Liver (tissue), 9 donors: ENCODE data around the gene ADGRG3. TPM values are rescaled to one million over a fixed set of nuclear protein-coding genes. Genes with fewer than 3 reads are reported as not detected.

Source experiments
- DNase-seq: peaks from one replicate; pipeline ENCODE4 v3.0.0-alpha.2; 2017; ENCODE audit warnings: low spot score
- H3K27ac ChIP-seq, 2 donors: one replicate each; pipeline ENCODE4 v1.7.0; 2013; ENCODE audit warnings: inconsistent platforms in 2 of 2, low read length in 2 of 2, control low read depth in 1 of 2, low read depth in 1 of 2, mild to moderate bottlenecking in 1 of 2
- H3K27me3 ChIP-seq, 4 donors: one replicate each; pipeline versions ENCODE4 v1.6.1 to v1.7.0; 2013; ENCODE audit warnings: low read length in 3 of 4, inconsistent platforms in 1 of 4, mild to moderate bottlenecking in 1 of 4, moderate library complexity in 1 of 4; ENCODE audit not compliant: control insufficient read depth in 4 of 4, insufficient read depth in 4 of 4
- H3K36me3 ChIP-seq, 4 donors: one replicate each; pipeline versions ENCODE4 v1.6.1 to v1.7.0; 2013; ENCODE audit warnings: low read length in 3 of 4, mild to moderate bottlenecking in 3 of 4, low read depth in 1 of 4, moderate library complexity in 1 of 4; ENCODE audit not compliant: control insufficient read depth in 4 of 4, insufficient read depth in 3 of 4
- H3K4me1 ChIP-seq, 4 donors: one replicate each; pipeline versions ENCODE4 v1.6.1 to v1.7.0; 2013; ENCODE audit warnings: low read length in 3 of 4, mild to moderate bottlenecking in 3 of 4, moderate library complexity in 1 of 4; ENCODE audit not compliant: control insufficient read depth in 4 of 4, insufficient read depth in 4 of 4
- H3K4me3 ChIP-seq, 3 donors: one replicate each; pipeline versions ENCODE4 v1.6.1 to v1.7.0; 2013; ENCODE audit warnings: low read length in 3 of 3, control low read depth in 1 of 3, low read depth in 1 of 3, mild to moderate bottlenecking in 1 of 3
- H3K9ac ChIP-seq, 2 donors: one replicate each; pipeline ENCODE4 v1.7.0; 2013; ENCODE audit warnings: low read length in 2 of 2, mild to moderate bottlenecking in 2 of 2, moderate library complexity in 2 of 2, control low read depth in 1 of 2, low read depth in 1 of 2
- H3K9me3 ChIP-seq, 4 donors: one replicate each; pipeline versions ENCODE4 v1.6.1 to v1.7.0; 2013; ENCODE audit warnings: low read length in 3 of 4; ENCODE audit not compliant: control insufficient read depth in 4 of 4
- EGR1 ChIP-seq, 2 donors: IDR thresholded peaks; 2 replicates each; pipeline ENCODE4 v1.6.1; 2016 to 2018; ENCODE audit warnings: antibody characterized with exemption in 2 of 2, low read depth in 2 of 2
- FOXA1 ChIP-seq: IDR thresholded peaks from 2 replicates; pipeline ENCODE4 v1.6.1; 2016; ENCODE audit warnings: antibody characterized with exemption
- FOXA2 ChIP-seq: IDR thresholded peaks from 2 replicates; pipeline ENCODE4 v1.6.1; 2016; ENCODE audit warnings: antibody characterized with exemption
- GABPA ChIP-seq, 2 donors: IDR thresholded peaks in 1 of 2; conservative IDR thresholded peaks in 1 of 2; 2 replicates each; pipeline ENCODE4 v1.6.1; 2016; ENCODE audit warnings: antibody characterized with exemption in 2 of 2, mild to moderate bottlenecking in 1 of 2, moderate library complexity in 1 of 2
- HNF4G ChIP-seq: IDR thresholded peaks from 2 replicates; pipeline ENCODE4 v1.6.1; 2016; ENCODE audit warnings: antibody characterized with exemption
- JUND ChIP-seq, 2 donors: IDR thresholded peaks; 2 replicates each; pipeline ENCODE4 v1.6.1; 2016; ENCODE audit warnings: antibody characterized with exemption in 2 of 2
- NR2F2 ChIP-seq: IDR thresholded peaks from 2 replicates; pipeline ENCODE4 v1.6.1; 2016; ENCODE audit warnings: antibody characterized with exemption
- RAD21 ChIP-seq, 2 donors: IDR thresholded peaks; 2 replicates each; pipeline ENCODE4 v1.6.1; 2016; ENCODE audit warnings: antibody characterized with exemption in 2 of 2, mild to moderate bottlenecking in 2 of 2
- SP1 ChIP-seq: IDR thresholded peaks from 2 replicates; pipeline ENCODE4 v1.6.1; 2018; ENCODE audit warnings: antibody characterized with exemption, mild to moderate bottlenecking
- TAF1 ChIP-seq: conservative IDR thresholded peaks from 2 replicates; pipeline ENCODE4 v1.6.1; 2016; ENCODE audit warnings: antibody characterized with exemption, mild to moderate bottlenecking
- YY1 ChIP-seq: IDR thresholded peaks from 2 replicates; pipeline ENCODE4 v1.6.1; 2016; ENCODE audit warnings: antibody characterized with exemption, mild to moderate bottlenecking
- WGBS: extraction: QIAGEN DNeasy Blood & Tissue Kit; methylation state at CpG from one replicate; pipeline ENCODE4 v1.1.7; 2013; 5-methylcytosine and 5-hydroxymethylcytosine counted together
- polyA plus RNA-seq, 2 donors: library from polyadenylated mRNA; stranded (reverse) in 1 of 2; unstranded in 1 of 2; fragments of 200-250 nt in 1 of 2; fragments of >200 nt in 1 of 2; fragmentation: Nextera tagmentation in 1 of 2; extraction: Ambion mirVana in 1 of 2; gene quantifications; one replicate each; pipeline versions ENCODE4 v1.2.1 to v1.2.3, GENCODE V29; 2013 to 2015
- total RNA-seq, 2 donors: library from RNA; depleted of rRNA; stranded (reverse); fragments of >200 nt; gene quantifications; one replicate each; pipeline ENCODE4 v1.2.3, GENCODE V29; 2014
- TF ChIP-seq, protein P1 (sequence below): IDR thresholded peaks from 2 replicates; pipeline ENCODE4 v1.6.1; 2016; ENCODE audit warnings: antibody characterized with exemption
- TF ChIP-seq, protein P2 (sequence below): fragments of 150-350 bp; IDR thresholded peaks from 2 replicates; pipeline ENCODE4 v1.5.1; 2017; ENCODE audit warnings: improper control_type of control experiment, low read depth, low read length; ENCODE audit not compliant: missing input control
- TF ChIP-seq, protein P3 (sequence below): IDR thresholded peaks from 2 replicates; pipeline ENCODE4 v1.6.1; 2016; ENCODE audit warnings: antibody characterized with exemption, mild to moderate bottlenecking
- TF ChIP-seq, protein P4 (sequence below): IDR thresholded peaks from 2 replicates; pipeline ENCODE4 v1.6.1; 2016; ENCODE audit warnings: antibody characterized with exemption
- donor health status: healthy.
- donor health status: healthy.
- donor health status: healthy.
- donor health status: healthy.
- donor health status: healthy.

ADGRG3 gene
- total and polyA plus RNA-seq, 4 donors, result 0.52 to 3.2 (median 1.0) TPM

GRCh38 chr16:57713596-57713995 lies 45.5 kb downstream of the ADGRG3 start:
- 95% methylated on average over 8 of the region's 8 CpGs for WGBS
- H3K36me3 ChIP-seq, result no peaks in the 10 kb centered on the region
- H3K9me3 ChIP-seq, result no peaks in the 10 kb centered on the region
- no peak overlapping the region for H3K9ac ChIP-seq
- no peak for DNase-seq
- no peak overlapping the region for H3K27ac ChIP-seq
- H3K4me1 ChIP-seq, result peaks cover 0 to 3% (median 0%) of the 10 kb centered on the region in 4 donors
- TF ChIP-seq RAD21 (IDR thresholded peaks at IDR 0.05) (no peak), TAF1 (no peak), FOXA2 (no peak), NR2F2 (no peak), SP1 (no peak)
- H3K4me3 ChIP-seq, result no peak overlapping the region
- H3K27me3 ChIP-seq, result no peaks in the 10 kb centered on the region

DNA sequence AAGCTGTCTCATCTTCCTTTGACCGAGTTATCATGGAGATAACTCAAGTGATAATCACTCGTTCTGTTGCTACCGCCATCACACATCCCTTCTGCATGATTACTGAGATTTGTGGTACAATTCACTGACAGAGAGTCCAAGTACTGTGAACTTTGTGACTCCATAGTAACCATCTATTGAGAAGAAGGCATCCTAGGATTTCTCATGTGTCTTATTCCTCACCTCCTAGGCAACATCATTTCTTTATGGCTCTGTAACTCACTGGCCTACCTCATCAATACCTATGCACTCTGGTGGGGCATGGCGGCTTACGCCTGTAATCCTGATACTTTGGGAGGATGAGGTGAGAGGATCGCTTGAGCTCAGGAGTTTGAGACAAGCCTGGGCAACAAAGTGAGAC lies 45.9 kb downstream of the ADGRG3 start:
- no peak for DNase-seq
- WGBS, result 89% methylated on average over 6 of the region's 6 CpGs
- Histone ChIP-seq H3K9ac (no peak overlapping the region), H3K9me3 (no peaks in the 10 kb centered on the region), H3K36me3 (no peaks in the 10 kb centered on the region), H3K27ac (no peak overlapping the region), H3K27me3 (no peaks in the 10 kb centered on the region), H3K4me1 (peaks cover 0 to 3% (median 0%) of the 10 kb centered on the region in 4 donors), H3K4me3 (no peak overlapping the region)
- TF ChIP-seq, protein P1, sequence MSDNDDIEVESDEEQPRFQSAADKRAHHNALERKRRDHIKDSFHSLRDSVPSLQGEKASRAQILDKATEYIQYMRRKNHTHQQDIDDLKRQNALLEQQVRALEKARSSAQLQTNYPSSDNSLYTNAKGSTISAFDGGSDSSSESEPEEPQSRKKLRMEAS, result no peak
- no peak for TF ChIP-seq JUND (IDR thresholded peaks at IDR 0.05)
- no peak for TF ChIP-seq EGR1 (IDR thresholded peaks at IDR 0.05; ENCODE audit: low read depth in 2 of 2)
- no peak for TF ChIP-seq HNF4G
- TF ChIP-seq RAD21 (IDR thresholded peaks at IDR 0.05), result no peak
- TF ChIP-seq, protein P2, sequence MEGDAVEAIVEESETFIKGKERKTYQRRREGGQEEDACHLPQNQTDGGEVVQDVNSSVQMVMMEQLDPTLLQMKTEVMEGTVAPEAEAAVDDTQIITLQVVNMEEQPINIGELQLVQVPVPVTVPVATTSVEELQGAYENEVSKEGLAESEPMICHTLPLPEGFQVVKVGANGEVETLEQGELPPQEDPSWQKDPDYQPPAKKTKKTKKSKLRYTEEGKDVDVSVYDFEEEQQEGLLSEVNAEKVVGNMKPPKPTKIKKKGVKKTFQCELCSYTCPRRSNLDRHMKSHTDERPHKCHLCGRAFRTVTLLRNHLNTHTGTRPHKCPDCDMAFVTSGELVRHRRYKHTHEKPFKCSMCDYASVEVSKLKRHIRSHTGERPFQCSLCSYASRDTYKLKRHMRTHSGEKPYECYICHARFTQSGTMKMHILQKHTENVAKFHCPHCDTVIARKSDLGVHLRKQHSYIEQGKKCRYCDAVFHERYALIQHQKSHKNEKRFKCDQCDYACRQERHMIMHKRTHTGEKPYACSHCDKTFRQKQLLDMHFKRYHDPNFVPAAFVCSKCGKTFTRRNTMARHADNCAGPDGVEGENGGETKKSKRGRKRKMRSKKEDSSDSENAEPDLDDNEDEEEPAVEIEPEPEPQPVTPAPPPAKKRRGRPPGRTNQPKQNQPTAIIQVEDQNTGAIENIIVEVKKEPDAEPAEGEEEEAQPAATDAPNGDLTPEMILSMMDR, result no peak
- TF ChIP-seq, protein P3, sequence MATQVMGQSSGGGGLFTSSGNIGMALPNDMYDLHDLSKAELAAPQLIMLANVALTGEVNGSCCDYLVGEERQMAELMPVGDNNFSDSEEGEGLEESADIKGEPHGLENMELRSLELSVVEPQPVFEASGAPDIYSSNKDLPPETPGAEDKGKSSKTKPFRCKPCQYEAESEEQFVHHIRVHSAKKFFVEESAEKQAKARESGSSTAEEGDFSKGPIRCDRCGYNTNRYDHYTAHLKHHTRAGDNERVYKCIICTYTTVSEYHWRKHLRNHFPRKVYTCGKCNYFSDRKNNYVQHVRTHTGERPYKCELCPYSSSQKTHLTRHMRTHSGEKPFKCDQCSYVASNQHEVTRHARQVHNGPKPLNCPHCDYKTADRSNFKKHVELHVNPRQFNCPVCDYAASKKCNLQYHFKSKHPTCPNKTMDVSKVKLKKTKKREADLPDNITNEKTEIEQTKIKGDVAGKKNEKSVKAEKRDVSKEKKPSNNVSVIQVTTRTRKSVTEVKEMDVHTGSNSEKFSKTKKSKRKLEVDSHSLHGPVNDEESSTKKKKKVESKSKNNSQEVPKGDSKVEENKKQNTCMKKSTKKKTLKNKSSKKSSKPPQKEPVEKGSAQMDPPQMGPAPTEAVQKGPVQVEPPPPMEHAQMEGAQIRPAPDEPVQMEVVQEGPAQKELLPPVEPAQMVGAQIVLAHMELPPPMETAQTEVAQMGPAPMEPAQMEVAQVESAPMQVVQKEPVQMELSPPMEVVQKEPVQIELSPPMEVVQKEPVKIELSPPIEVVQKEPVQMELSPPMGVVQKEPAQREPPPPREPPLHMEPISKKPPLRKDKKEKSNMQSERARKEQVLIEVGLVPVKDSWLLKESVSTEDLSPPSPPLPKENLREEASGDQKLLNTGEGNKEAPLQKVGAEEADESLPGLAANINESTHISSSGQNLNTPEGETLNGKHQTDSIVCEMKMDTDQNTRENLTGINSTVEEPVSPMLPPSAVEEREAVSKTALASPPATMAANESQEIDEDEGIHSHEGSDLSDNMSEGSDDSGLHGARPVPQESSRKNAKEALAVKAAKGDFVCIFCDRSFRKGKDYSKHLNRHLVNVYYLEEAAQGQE, result no peak
- TF ChIP-seq, protein P4, sequence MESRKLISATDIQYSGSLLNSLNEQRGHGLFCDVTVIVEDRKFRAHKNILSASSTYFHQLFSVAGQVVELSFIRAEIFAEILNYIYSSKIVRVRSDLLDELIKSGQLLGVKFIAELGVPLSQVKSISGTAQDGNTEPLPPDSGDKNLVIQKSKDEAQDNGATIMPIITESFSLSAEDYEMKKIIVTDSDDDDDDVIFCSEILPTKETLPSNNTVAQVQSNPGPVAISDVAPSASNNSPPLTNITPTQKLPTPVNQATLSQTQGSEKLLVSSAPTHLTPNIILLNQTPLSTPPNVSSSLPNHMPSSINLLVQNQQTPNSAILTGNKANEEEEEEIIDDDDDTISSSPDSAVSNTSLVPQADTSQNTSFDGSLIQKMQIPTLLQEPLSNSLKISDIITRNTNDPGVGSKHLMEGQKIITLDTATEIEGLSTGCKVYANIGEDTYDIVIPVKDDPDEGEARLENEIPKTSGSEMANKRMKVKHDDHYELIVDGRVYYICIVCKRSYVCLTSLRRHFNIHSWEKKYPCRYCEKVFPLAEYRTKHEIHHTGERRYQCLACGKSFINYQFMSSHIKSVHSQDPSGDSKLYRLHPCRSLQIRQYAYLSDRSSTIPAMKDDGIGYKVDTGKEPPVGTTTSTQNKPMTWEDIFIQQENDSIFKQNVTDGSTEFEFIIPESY, result no peak
- no peak for TF ChIP-seq GABPA (IDR thresholded peaks at IDR 0.05 in 1 of 2, conservative IDR thresholded peaks at IDR 0.05 in 1 of 2)
- TF ChIP-seq FOXA1, result no peak
- no peak for TF ChIP-seq YY1
- TF ChIP-seq FOXA2, result no peak
